H1 (cell line): Measurements from ENCODE around the gene PRR19. TPM values are rescaled to one million over a fixed set of nuclear protein-coding genes. Genes with fewer than 3 reads are reported as not detected.

Experiments
- CTBP2 ChIP-seq: IDR thresholded peaks from 2 replicates; pipeline ENCODE4 v1.7.0; 2011; ENCODE audit warnings: borderline replicate concordance, mild to moderate bottlenecking, moderate library complexity, mixed read lengths, low read length; ENCODE audit not compliant: insufficient read depth, insufficient read length
- EP300 ChIP-seq, 2 experiments: IDR thresholded peaks; 1 replicate in 1 of 2; 2 replicates in 1 of 2; pipeline ENCODE4 v1.6.1; 2011 to 2012; ENCODE audit warnings: low read depth in 2 of 2, low read length in 2 of 2, mild to moderate bottlenecking in 2 of 2, borderline replicate concordance in 1 of 2, inconsistent platforms in 1 of 2, moderate library complexity in 1 of 2
- KDM5A ChIP-seq: fragments of 200-600 bp; IDR thresholded peaks from 2 replicates; pipeline ENCODE4 v1.7.1; 2012; ENCODE audit warnings: mild to moderate bottlenecking, low read length, inconsistent platforms, mixed read lengths
- POLR2A ChIP-seq, 2 experiments: IDR thresholded peaks; 1 replicate in 1 of 2; 2 replicates in 1 of 2; pipeline ENCODE4 v1.6.1; 2011; ENCODE audit warnings: low read depth in 2 of 2, low read length in 2 of 2, mild to moderate bottlenecking in 2 of 2; ENCODE audit errors: control extremely low read depth in 1 of 2
- TCF12 ChIP-seq: IDR thresholded peaks from 2 replicates; pipeline ENCODE4 v1.6.1; 2011; ENCODE audit warnings: low read depth, mild to moderate bottlenecking, low read length
- polyA plus RNA-seq, 7 experiments: library from polyadenylated mRNA; depleted of rRNA in 3 of 7; stranded (reverse) in 5 of 7; unstranded in 2 of 7; fragments of >200 nt in 5 of 7; fragments of 200-250 nt in 2 of 7; gene quantifications; 1 replicate in 5 of 7; 2 replicates in 1 of 7; 4 replicates in 1 of 7; pipeline versions ENCODE4 v1.2.1 to v1.2.3, GENCODE V29; 2011 to 2013; ENCODE audit warnings: missing spikeins in 2 of 7, mixed read lengths in 2 of 7
- total RNA-seq: library from RNA; stranded (reverse); fragmentation: NEBNext Ultra II Directional; extraction: Animal tissue kit (Norgen Biotek cat#: 25700); gene quantifications from 2 replicates; pipeline ENCODE4 v1.2.1, GENCODE V29; 2021
- TF ChIP-seq, protein P1 (sequence below): fragments of 300-600 bp; sonication (generic); IDR thresholded peaks from 2 replicates; pipeline ENCODE4 v1.7.1; 2012; ENCODE audit warnings: low read length, moderate library complexity, mild to moderate bottlenecking, inconsistent platforms; ENCODE audit not compliant: insufficient replicate concordance
- TF ChIP-seq, protein P2 (sequence below): IDR thresholded peaks from 2 replicates; pipeline ENCODE4 v1.6.1; 2011; ENCODE audit warnings: low read length, improper control_type of control experiment
- TF ChIP-seq, protein P3 (sequence below): IDR thresholded peaks from 2 replicates; pipeline ENCODE4 v1.6.1; 2011; ENCODE audit warnings: low read depth, mild to moderate bottlenecking, low read length; ENCODE audit not compliant: insufficient read depth

Gene PRR19
- total and polyA plus RNA-seq, 2 of the 8 experiments (the other 6 are each of a cell fraction or from before 2014, with no cell fraction given) = 7.2 to 7.5 TPM

DNA sequence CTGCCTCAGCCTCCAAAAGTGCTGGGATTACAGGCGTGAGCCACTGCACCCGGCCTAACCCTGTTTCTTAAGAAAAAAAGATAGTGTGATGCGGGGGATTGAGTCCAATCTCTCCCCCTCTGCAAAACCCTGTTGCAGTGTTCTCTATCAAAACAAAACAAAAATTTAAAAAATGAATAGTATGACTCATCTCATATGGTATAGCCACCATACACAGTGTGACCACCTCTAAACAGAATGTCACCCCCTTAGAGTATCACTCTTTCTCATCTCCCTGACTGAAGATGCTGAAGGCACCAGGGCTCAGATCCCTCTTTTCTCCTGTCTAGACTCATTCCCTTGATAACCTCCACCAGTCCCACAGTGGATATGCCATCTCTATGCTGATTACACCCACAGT is 40.2 kb upstream of the PRR19 start (continued):
- TF ChIP-seq, protein P1, sequence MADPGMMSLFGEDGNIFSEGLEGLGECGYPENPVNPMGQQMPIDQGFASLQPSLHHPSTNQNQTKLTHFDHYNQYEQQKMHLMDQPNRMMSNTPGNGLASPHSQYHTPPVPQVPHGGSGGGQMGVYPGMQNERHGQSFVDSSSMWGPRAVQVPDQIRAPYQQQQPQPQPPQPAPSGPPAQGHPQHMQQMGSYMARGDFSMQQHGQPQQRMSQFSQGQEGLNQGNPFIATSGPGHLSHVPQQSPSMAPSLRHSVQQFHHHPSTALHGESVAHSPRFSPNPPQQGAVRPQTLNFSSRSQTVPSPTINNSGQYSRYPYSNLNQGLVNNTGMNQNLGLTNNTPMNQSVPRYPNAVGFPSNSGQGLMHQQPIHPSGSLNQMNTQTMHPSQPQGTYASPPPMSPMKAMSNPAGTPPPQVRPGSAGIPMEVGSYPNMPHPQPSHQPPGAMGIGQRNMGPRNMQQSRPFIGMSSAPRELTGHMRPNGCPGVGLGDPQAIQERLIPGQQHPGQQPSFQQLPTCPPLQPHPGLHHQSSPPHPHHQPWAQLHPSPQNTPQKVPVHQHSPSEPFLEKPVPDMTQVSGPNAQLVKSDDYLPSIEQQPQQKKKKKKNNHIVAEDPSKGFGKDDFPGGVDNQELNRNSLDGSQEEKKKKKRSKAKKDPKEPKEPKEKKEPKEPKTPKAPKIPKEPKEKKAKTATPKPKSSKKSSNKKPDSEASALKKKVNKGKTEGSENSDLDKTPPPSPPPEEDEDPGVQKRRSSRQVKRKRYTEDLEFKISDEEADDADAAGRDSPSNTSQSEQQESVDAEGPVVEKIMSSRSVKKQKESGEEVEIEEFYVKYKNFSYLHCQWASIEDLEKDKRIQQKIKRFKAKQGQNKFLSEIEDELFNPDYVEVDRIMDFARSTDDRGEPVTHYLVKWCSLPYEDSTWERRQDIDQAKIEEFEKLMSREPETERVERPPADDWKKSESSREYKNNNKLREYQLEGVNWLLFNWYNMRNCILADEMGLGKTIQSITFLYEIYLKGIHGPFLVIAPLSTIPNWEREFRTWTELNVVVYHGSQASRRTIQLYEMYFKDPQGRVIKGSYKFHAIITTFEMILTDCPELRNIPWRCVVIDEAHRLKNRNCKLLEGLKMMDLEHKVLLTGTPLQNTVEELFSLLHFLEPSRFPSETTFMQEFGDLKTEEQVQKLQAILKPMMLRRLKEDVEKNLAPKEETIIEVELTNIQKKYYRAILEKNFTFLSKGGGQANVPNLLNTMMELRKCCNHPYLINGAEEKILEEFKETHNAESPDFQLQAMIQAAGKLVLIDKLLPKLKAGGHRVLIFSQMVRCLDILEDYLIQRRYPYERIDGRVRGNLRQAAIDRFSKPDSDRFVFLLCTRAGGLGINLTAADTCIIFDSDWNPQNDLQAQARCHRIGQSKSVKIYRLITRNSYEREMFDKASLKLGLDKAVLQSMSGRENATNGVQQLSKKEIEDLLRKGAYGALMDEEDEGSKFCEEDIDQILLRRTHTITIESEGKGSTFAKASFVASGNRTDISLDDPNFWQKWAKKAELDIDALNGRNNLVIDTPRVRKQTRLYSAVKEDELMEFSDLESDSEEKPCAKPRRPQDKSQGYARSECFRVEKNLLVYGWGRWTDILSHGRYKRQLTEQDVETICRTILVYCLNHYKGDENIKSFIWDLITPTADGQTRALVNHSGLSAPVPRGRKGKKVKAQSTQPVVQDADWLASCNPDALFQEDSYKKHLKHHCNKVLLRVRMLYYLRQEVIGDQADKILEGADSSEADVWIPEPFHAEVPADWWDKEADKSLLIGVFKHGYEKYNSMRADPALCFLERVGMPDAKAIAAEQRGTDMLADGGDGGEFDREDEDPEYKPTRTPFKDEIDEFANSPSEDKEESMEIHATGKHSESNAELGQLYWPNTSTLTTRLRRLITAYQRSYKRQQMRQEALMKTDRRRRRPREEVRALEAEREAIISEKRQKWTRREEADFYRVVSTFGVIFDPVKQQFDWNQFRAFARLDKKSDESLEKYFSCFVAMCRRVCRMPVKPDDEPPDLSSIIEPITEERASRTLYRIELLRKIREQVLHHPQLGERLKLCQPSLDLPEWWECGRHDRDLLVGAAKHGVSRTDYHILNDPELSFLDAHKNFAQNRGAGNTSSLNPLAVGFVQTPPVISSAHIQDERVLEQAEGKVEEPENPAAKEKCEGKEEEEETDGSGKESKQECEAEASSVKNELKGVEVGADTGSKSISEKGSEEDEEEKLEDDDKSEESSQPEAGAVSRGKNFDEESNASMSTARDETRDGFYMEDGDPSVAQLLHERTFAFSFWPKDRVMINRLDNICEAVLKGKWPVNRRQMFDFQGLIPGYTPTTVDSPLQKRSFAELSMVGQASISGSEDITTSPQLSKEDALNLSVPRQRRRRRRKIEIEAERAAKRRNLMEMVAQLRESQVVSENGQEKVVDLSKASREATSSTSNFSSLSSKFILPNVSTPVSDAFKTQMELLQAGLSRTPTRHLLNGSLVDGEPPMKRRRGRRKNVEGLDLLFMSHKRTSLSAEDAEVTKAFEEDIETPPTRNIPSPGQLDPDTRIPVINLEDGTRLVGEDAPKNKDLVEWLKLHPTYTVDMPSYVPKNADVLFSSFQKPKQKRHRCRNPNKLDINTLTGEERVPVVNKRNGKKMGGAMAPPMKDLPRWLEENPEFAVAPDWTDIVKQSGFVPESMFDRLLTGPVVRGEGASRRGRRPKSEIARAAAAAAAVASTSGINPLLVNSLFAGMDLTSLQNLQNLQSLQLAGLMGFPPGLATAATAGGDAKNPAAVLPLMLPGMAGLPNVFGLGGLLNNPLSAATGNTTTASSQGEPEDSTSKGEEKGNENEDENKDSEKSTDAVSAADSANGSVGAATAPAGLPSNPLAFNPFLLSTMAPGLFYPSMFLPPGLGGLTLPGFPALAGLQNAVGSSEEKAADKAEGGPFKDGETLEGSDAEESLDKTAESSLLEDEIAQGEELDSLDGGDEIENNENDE = no peak
- no peak for TF ChIP-seq EP300 (IDR thresholded peaks at IDR 0.05; ENCODE audit: borderline replicate concordance in 1 of 2, low read depth in 2 of 2, low read length in 2 of 2)
- TF ChIP-seq, protein P2, sequence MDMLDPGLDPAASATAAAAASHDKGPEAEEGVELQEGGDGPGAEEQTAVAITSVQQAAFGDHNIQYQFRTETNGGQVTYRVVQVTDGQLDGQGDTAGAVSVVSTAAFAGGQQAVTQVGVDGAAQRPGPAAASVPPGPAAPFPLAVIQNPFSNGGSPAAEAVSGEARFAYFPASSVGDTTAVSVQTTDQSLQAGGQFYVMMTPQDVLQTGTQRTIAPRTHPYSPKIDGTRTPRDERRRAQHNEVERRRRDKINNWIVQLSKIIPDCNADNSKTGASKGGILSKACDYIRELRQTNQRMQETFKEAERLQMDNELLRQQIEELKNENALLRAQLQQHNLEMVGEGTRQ = no peak
- no peak for TF ChIP-seq CTBP2
- no peak for TF ChIP-seq KDM5A
- TF ChIP-seq, protein P3, sequence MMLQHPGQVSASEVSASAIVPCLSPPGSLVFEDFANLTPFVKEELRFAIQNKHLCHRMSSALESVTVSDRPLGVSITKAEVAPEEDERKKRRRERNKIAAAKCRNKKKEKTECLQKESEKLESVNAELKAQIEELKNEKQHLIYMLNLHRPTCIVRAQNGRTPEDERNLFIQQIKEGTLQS = no peak
- TF ChIP-seq TCF12 = no peak
- no peak for TF ChIP-seq POLR2A (IDR thresholded peaks at IDR 0.05; ENCODE audit: control extremely low read depth in 1 of 2, low read depth in 2 of 2, low read length in 2 of 2)
